NCI-H146 (cell line): ENCODE measurements around the gene ERVK3-1.

Source experiments
- DNase-seq: peaks from one replicate; lab custom pipeline; 2025; lab: John Stamatoyannopoulos, UW

Gene ERVK3-1

DNA sequence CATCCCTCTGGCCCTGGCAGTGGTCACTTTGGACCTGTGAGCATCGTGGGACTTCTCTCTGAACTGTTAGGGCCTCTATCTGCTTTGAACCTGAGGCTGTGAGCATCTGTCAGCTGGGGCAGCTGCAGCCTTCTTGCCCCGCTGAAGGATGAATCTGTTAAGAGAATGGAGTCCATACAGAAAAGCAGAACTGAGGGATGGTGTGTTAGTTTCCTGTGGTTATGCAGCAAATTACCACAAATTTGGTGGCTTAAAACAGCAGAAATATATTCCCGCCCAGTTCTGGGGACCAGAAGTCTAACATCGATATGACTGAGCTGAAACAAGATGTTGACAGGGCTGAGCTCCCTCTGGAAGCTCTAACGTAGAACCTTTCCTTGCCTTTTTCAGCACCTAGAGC is 59.0 kb downstream of the ERVK3-1 start:
- DNase-seq = no peak
